ENCODE data around the gene LDAH. TPM values are rescaled to one million over a fixed set of nuclear protein-coding genes. Genes with fewer than 3 reads are reported as not detected.

LDAH gene
- total and polyA plus RNA-seq, 10 of the 15 experiments (the other 5 are each of a cell fraction or from before 2014, with no cell fraction given) = 17.9 to 44.7 (median 30.0) TPM

GRCh38 chr2:20781656-20782265, 41.1 kb downstream of the LDAH start (continued):
- no peak for TF ChIP-seq ZNF592 (IDR thresholded peaks at IDR 0.05)
- TF ChIP-seq ZNF384 (IDR thresholded peaks at IDR 0.05; ENCODE audit: borderline replicate concordance, low read depth, low read length) = no peak
- TF ChIP-seq RUNX3 (IDR thresholded peaks at IDR 0.05; ENCODE audit: low read length) = peak; percentile 71
- peak; percentile 75 for TF ChIP-seq RAD21 (IDR thresholded peaks at IDR 0.05; ENCODE audit: insufficient read depth, low read depth, low read length)
- TF ChIP-seq ELK1 (IDR thresholded peaks at IDR 0.05; ENCODE audit: low read depth, low read length) = no peak
- no peak for TF ChIP-seq SMAD1 (IDR thresholded peaks at IDR 0.05; ENCODE audit: low read depth, partially characterized antibody)
- no peak for TF ChIP-seq PRDM15 (CRISPR knock-in tag; IDR thresholded peaks at IDR 0.05)
- TF ChIP-seq ZBTB33 (IDR thresholded peaks at IDR 0.05) = peak; percentile 69; the same call in 1 of the 2 replicates
- no peak for TF ChIP-seq DPF2 (IDR thresholded peaks at IDR 0.05)
- TF ChIP-seq IKZF1 (conservative IDR thresholded peaks at IDR 0.05) = 0 out of 2 replicates have a peak, but pooled peaks have one; percentile 15
- TF ChIP-seq YBX1 (IDR thresholded peaks at IDR 0.05) = no peak
- no peak for TF ChIP-seq SREBF1 (IDR thresholded peaks at IDR 0.05; ENCODE audit: low read length)
- no peak for TF ChIP-seq SIN3A (IDR thresholded peaks at IDR 0.05; ENCODE audit: low read depth, low read length)
- TF ChIP-seq WRNIP1 (IDR thresholded peaks at IDR 0.05; ENCODE audit: borderline replicate concordance, low read depth, low read length) = no peak

All from GM12878 (cell line).